Stimulated activated CD4-positive, alpha-beta T cell treated with anti-CD3 and anti-CD28 coated beads, Interleukin-12 subunit alpha, Interleukin-12 subunit beta, amount 100 ng/mL, for 4 hours (primary cell): ENCODE data around the gene MOB1B.
"Not testable (repeated sequence)": the region's sequence is repeated elsewhere in the genome, so short reads cannot be mapped to it uniquely, and the experiment has no call there.

ENCODE experiments used
- DNase-seq: peaks from one replicate; pipeline ENCODE4 v3.0.0-alpha.2; 2020

MOB1B gene

DNA sequence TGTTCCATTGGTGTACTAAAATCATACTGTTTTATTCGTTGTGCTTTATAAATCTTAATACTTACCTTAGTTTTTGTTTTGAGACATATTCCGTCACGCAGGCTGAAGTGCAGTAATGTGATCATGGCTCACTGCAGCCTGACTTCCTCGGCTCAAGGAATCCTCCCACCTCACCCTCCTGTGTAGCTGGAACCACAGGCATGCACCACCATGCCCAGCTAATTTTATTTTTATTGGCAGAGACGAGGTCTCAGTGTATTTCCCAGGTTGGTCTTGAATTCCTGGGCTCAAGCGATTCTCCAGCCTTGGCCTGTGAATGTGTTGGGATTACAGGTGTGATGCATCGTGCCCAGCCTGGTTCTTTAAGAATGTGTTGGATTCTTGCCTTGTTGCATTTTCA, 66.9 kb downstream of the MOB1B start:
- no peak for DNase-seq

DNA sequence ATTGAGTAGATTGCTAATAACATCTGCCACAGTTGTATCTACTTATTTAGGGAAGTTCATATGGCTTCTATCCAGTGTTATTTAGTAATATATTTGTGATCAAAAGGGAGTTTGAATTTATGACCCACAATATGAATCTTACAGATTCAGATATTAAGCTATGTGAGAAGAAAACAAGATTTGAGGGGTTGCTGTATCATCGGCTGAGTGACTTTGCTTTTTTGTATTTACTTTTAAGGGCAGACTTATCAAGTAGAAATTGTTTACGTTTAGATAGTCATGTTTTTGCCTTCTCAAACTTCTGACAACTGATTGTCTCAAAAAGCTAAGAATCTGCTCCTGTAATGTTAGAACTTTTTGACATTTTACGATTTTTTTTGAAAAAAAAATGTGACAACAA, 74.1 kb downstream of the MOB1B start:
- DNase-seq: no peak

DNA sequence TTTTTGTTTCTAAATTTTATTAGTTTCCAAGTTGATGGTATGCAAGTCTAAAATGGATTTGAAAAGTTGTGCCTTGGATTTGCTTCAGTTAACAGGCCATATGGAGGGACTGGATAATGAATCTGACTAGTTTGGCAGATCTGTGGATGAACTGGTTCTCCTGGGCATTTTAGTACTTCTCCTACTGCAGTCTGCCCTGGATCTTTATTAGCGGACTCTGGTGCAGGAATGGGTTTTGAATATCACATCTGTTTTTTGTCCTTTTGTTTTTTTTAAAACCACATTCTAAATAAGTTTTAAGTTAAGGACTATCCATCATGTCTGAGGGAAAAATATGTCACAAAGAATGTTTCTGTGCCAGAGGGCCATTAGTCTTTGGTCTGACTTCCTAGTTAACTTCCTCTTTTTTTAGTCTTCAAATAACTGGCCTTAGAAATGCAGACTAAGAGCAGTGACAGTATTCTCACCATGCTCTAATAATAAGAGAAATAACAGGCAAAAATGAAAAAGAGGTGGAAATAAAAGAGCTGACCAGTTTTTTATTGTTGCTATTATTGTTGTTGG, 77.4 kb downstream of the MOB1B start:
- no peak for DNase-seq

DNA sequence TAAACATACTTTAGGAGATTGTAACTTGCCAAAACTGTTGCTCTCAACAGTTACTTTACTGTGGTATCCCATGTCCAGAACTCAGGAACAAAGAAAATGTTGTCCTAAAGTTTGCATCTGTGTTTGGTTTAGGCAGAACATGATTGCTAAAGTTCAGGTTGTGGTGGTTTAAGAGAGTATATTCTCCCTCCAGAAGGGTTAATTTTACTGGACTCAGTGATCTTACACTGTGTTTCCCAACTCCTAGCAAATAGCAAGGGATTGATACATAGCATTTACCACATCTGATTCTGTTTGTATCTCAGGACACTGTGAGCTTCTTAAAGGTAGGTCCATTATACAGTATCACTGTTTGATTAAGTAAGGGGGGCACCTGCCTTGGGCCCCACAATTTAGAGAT, 78.0 kb downstream of the MOB1B start:
- DNase-seq: no peak

DNA sequence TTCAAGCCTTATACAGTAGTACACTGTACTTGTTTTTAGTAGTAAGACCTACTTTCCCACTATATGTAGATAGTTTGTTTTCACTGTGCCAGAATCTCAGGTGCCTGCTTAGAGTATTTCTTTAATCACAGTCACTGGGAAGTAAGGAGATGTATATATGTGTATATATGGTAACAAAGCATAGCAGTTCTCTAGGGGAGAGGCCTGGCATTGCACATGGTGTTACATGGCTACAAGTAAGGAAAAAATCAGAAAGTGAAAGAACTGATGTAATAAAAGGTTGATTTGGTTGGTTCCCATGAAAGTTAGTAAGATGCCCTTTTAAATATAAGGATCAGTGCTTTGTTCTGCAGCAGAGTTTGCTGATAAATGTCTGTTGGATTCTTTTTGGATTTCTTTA, 81.9 kb downstream of the MOB1B start:
- DNase-seq: no peak

DNA sequence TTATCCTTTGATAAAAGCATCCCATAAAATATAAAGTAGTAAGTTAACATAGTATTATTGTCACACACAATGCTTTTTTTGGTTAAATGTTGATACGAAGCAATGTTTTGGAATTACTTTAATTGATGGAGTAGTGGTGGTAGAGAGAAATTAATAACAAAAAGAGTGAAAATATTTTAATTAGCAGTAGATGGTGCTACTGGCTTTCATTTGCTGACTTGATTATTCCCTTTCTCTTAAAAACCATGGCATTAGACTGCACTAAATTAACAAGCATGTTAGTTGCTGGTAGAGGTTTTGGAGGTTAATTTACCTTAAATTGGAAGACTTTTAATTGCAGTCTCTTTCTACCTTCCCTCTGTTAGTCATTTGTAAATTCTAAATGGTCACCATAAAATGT, 82.4 kb downstream of the MOB1B start:
- DNase-seq: no peak

DNA sequence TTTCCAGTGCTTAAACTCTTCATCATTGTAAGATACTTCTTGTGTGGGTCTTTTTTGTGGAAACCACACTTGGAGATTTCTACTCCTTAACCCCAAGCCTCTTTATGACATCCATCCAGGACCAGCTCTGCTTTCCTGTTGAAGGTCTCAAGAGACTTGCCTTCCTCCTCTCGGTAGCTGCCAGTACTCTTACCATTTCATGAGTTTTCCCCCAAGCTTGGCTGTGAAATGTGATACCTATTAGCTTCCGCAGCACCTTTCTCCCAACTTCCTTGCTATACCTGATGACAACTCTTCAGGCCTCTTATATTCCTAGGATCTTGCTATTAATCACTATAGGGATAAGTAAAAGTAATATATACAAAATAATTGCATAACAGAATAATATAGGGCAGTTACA, 89.4 kb downstream of the MOB1B start:
- no peak for DNase-seq

DNA sequence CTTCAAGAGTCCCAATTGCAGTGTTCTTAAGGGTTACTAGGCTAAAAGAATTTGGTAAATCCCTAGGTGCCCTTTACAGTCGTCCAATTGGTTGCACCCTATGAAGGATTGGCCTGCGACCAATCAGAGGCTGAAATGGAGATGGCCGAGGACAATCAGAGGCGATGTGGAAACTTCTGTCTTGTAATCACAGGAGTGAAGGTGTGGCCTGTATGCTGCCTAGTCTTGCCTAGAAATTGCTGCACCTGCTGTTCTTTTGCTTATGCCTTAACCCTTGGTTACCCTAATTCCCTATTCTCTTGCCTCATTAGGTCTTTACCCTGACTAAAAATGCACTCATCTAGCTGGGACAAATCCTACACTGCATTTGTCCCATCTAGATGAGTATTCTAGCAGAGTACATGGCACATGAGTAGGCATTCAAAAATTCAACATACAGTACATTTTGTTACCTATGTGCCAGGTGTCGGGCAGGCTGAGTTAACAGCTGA, 90.3 kb downstream of the MOB1B start:
- no peak for DNase-seq

DNA sequence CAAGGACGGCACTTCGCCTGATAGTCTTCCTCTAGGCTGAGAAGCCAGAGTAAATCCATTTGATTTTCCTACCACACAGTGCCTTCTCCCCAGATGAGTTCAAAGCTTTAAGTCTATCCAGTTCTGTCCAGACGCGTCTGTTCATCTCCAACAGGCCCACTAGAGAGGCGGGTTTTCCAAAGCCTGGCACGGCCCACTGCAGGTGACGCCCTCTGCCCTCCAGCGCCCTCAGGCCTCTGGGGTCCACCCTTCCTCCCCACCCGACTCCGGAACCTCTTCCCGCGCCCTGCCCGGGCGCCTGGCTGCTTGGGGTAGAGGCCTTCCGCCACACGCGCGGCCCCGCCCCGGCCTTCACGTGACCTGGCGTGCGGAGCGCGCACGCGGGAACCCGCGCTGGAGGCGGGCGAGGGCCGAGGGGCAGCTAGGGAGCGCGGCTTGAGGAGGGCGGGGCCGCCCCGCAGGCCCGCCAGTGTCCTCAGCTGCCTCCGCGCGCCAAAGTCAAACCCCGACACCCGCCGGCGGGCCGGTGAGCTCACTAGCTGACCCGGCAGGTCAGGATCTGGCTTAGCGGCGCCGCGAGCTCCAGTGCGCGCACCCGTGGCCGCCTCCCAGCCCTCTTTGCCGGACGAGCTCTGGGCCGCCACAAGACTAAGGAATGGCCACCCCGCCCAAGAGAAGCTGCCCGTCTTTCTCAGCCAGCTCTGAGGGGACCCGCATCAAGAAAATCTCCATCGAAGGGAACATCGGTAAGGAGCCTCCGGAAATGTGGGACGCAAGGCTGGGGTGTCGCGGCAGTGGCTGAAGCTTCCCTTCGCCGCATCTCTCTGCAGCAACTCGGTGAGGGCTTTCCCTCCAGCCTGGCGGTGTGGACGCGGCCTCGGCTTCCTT, 91.3 kb downstream of the MOB1B start, which contains the start of gene DCK:
Gene DCK (plus strand): TSS at position 469 of the 888 bp plus-strand sequence. CDS start 187 bp downstream, at position 656.
- DNase-seq: peak; percentile 86

DNA sequence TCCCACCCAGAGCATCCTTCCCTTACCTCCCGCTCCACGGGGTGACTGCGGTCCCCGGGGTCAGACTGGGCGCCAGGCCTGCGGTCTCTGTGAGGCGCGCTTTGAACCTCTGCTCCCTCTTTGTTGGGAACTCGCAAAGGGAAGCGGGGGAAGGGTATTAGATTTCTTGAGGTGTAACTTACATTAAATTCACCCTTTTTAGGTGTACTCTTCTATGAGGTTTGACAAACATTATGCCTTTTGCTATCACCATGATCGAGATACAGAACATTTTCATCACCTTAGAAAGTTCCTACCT, 91.8 kb downstream of the MOB1B start:
- DNase-seq: no peak

DNA sequence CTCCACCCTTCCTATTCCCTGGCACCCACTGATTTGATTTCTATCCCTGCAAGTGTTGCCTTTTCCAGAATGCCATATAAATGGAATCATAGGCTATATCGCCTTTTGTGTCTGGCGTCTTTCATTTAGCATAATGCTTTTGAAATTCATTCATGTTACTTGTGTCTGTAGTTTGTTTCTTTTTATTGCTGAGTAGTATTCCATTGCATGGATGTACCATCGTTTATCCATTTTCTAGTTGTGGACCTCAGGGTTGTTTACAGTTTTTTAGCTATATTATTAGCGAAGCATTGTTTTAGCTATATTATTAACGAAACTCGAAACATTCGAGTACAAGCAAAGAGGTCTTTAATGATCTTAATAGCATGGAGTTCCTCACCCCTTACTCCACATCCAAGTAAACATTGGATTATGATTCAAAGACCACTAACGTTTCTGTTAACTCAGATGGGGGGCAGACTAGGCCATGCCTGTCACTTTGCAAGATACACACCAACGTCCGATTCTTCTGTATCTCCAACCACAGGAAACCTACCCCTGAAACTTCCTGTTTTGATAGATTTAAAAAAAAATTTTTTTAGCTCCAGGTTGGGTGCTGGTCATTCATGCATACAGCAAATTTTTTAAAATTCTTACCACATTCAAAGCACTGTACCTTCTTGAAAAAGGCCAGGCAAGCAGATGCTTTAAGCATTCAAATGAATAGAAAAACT, 92.4 kb downstream of the MOB1B start:
- no peak for DNase-seq

DNA sequence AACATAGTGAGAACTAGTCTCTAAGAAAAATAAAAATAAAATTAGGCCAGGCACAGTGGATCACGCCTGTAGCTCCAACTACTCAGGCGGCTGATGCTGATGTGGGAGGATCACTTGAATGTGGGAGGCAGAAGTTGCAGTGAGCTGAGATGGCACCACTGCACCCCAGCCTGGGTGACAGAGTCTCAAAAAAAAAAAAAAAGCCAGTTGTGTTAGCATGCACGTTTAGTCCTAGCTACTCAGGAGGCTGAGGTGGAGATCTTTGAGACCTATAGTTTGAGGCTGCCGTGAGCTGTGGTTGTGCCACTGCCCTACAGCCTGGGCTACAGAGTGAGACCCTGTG, 93.8 kb downstream of the MOB1B start:
- no peak for DNase-seq

DNA sequence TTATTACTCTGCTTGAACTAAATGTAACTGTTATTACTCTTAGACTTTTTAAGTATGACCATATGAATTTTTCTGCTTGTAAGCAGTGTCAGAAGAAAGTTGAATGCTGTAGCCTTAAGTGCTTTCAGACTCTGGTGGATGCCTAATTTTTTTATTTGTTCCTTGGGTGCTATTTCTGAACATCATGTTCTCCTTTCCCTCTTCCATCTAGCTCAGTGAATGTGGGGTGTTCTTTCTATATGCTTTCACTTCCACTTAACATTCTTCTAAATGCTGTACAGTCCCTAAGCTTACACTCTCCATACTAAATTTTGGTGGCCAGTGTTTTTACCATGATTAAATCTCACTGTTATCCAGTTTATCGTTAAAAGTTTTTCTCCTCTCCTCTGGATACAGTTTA, 94.9 kb downstream of the MOB1B start:
- DNase-seq: no peak

DNA sequence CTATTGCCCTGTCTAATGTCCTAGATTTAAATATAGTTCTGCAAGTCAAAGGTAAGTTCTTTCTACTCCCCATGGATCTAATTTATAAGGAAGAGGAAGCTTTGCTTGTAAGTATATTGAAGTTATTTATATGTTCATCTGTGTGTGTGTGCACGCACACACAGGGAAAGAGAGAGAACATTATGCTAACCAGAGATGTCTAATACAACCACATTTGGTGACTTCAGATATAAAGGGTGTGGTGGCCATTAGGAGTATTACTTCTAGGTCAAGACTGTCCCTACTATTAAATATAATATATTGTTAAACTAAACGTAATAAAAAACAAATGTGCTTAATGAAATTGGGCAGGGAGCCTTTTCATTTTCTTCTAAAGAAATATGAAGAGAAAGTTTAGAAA, 95.4 kb downstream of the MOB1B start:
- DNase-seq: no peak

DNA sequence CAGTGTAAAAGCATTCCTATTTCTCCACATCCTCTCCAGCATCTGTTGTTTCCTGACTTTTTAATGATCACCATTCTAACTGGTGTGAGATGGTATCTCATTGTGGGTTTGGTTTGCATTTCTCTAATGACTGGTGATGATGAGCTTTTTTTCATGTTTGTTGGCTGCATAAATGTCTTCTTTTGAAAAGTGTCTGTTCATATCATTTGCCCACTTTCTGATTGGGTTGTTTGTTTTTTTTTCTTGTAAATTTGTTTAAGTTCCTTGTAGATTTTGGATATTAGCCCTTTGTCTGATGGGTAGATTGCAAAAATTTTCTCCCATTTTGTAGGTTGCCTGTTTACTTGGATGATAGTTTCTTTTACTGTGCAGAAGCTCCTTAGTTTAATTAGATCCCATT, 97.5 kb downstream of the MOB1B start:
- not testable (repeated sequence) for DNase-seq

DNA sequence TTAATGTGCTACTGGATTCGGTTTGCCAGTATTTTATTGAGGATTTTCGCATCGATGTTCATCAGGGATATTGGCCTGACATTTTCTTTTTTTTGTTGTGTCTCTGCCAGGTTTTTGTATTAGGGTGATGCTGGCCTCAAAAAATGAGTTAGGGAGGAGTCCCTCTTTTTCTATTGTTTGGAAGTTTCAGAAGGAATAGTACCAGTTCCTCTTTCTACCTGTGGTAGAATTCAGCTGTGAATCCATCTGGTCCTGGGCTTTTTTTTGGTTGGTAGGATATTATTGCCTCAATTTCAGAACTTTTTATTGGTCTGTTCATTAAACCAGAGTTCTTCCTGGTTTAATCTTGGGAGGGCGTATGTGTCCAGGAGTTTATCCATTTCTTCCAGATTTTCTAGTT, 99.2 kb downstream of the MOB1B start:
- not testable (repeated sequence) for DNase-seq

DNA sequence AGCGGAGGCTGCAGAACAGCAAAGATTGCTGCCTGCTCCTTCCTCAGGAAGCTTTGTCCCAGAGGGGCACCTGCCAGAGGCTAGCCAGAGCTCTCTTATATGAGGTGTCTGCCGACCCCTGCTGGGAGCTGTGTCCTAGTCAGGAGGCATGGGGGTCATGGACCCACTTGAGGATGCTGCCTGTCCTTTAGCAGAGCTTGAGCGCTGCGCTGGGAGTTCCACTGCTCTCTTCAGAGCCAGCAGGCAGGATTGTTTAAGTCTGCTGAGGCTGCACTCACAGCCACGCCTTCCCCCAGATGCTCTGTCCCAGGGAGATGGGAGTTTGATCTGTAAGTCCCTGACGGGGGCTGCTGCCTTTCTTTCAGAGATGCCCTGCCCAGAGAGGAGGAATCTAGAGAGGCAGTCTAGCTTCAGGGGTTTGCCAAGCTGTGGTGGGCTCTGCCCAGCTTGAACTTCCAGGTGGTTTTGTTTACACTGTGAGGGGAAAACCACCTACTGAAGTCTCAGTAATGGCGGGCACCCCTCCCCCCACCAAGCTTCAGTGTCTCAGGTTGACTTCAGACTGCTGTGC, 102.2 kb downstream of the MOB1B start:
- DNase-seq: no peak

DNA sequence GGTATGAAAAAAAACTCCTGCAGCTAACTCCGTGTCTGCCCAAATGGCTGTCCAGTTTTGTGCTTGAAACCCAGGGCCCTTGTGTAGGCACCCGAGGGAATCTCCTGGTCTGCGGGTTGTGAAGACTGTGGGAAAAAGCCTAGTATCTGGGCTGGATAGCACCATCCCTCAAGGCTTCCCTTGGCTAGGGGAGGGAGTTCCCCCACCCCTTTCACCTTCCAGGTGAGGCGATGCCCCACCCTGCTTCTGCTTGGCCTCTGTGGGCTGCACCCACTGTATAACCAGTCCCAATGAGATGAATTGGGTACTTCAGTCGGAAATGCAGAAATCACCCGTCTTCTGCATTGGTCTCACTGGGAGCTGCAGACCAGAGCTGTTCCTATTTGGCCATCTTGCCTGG, 102.9 kb downstream of the MOB1B start:
- DNase-seq: not testable (repeated sequence)

DNA sequence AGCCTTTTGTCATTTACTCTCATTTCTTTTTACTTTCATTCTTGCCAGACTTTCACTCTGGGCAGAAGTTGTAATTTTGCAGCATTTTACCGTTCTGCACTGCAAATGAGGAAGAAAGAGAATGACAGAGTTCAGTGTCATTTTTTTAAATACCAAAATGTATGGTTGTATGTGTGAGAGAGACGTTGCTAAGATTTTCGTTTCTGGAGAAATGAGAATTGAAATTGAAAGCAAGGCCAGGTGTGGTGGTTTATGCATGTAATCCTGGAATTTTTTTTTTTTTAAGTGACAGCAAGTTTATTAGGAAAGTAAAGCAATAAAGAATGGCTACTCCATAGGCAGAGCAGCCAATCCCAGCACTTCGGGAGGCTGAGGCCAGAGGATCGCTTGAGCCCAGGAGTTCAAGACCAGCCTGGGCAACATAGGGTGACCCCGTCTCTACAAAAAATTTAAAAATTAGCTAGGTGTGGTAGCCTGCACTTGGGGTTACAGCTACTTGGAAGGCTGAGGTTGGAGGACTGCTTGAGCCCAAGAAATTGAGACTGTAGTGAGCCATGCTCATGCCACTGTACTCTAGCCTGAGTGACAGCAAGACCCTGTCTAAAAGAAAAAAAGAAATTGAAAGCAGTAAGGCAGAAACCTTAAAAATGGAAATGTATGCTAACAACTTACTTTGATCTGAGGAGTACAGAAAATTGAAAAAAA, 104.2 kb downstream of the MOB1B start:
- DNase-seq: no peak

DNA sequence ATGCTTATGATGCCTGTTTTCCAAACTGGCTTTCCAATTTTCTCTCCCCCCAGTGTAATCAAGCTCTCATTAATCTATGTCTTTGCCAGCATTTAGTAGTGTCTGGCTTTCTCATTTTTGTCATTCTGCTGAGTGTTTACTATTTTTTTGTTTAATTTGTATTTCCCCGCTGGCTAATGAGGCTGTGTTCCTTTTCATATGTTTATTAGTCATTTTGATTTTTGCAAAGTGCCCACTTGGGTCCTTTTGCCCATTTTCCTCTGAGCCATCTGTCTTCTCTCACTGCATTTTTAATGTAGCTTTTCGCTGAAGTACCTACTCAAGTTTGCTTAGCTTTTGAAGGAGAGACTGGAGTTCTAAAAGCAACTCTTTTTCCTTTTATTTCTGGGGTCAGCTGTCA, 106.0 kb downstream of the MOB1B start:
- no peak for DNase-seq

DNA sequence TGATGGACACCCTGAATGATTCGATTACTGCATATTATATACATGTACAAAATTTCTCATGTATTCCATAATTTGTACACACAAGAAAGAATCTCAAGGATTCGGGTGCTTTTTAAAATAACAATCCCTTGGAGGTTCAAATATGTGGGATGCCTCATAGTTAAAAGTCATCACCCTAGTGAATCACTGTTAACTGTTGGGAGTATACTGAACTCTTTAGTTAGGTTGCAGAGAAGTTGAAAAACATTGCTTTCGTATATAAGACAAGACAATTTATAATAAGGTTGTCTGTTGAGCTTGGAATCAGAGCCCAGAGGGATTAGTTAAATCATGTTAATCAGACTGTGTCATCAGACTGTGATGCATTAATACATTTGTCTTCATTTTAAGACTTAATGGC, 106.9 kb downstream of the MOB1B start:
- DNase-seq: no peak

DNA sequence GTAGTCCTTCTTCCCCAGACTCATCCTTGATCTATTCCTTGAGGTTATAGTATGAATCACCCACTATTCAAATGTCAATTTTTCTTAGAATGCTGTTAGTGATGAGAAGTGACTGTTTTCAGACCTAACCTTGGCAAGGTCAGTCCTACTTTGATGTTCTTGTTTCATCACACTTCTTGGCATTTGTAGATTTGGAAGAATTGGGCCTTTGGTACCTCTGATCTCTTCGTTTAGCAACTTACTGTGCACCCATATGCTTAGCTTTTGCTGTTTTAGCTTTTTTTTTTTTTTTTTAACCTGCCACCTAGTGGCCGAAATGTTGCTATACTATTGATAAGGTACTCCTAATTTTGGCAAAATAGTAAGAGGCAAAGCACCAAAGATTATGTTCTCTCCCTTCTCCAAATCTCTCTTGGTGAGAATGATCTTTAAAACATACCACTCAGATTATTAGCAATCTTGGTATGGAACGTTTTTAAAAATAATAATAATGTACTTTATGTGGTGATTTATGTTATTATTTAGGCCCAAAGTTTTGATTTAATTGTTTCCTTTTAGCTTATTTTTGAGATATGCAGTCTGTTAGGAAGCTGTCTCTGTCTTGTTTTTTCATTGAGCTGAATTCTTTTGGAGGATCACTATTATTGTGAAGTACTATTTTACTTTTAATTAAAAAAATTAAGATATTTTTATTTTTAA, 107.9 kb downstream of the MOB1B start:
- no peak for DNase-seq

DNA sequence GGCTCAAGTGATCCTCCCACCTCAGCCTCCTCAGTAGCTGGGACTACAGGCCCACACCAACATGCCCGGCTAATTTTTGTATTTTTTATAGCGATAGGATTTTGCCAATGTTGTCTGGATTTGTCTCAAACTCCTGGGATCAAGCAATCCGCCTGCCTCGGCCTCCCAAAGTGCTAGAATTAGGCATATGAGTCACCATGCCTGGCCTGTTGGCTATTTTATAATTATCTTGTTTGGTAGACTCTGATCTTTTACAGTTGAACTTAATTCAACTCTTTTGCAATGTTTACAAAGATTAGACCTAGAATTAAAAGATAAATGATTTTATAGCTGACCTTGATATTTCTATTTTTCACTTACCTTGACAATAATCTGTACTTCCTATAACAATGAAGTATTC, 109.3 kb downstream of the MOB1B start:
- no peak for DNase-seq
